K562 (cell line): ENCODE data around the gene DGUOK. TPM values are rescaled to one million over a fixed set of nuclear protein-coding genes. Genes with fewer than 3 reads are reported as not detected.

Experiments
- CCNT2 ChIP-seq: IDR thresholded peaks from 2 replicates; pipeline ENCODE4 v1.6.1; 2011; ENCODE audit warnings: borderline replicate concordance, low read depth, mild to moderate bottlenecking, moderate library complexity, mixed read lengths, low read length; ENCODE audit not compliant: insufficient read length; ENCODE audit errors: extremely low read depth
- EP300 ChIP-seq: IDR thresholded peaks from 2 replicates; pipeline ENCODE4 v1.6.1; 2012; ENCODE audit warnings: low read length, improper control_type of control experiment
- EWSR1 ChIP-seq: fragments of 450-650 bp; IDR thresholded peaks from 2 replicates; pipeline ENCODE4 v1.6.1; 2018; ENCODE audit warnings: borderline replicate concordance, mild to moderate bottlenecking, low read depth, moderate library complexity; ENCODE audit not compliant: partially characterized antibody
- GTF2A2 ChIP-seq: IDR thresholded peaks from 2 replicates; pipeline ENCODE4 v1.6.1; 2016; ENCODE audit warnings: mild to moderate bottlenecking, missing genetic modification characterization, missing compliant biosample characterization
- L3MBTL2 ChIP-seq: fragments of 450-650 bp; IDR thresholded peaks from 2 replicates; pipeline ENCODE4 v1.6.1; 2016; ENCODE audit warnings: mild to moderate bottlenecking, moderate library complexity
- PTRF ChIP-seq: fragments of 450-650 bp; IDR thresholded peaks from 2 replicates; pipeline ENCODE4 v1.6.1; 2016; ENCODE audit warnings: mild to moderate bottlenecking, missing genetic modification characterization, missing compliant biosample characterization
- ZNF12 ChIP-seq: sonication (generic); formaldehyde crosslinking; IDR thresholded peaks from 2 replicates; pipeline ENCODE4 v1.4.0; 2020; ENCODE audit warnings: mild to moderate bottlenecking, missing genetic modification reagents
- ZNF311 ChIP-seq: fragments of 250-450 bp; sonication (Bioruptor Pico); IDR thresholded peaks from 2 replicates; pipeline ENCODE4 v1.4.0; 2020; ENCODE audit warnings: mild to moderate bottlenecking, moderate library complexity
- ZNF707 ChIP-seq: fragments of 250-450 bp; sonication (Bioruptor Pico); conservative IDR thresholded peaks from 2 replicates; pipeline ENCODE4 v1.8.0; 2022; ENCODE audit warnings: inconsistent platforms, mild to moderate bottlenecking, moderate library complexity
- polyA plus RNA-seq, 8 experiments: library from polyadenylated mRNA; depleted of rRNA in 4 of 8; stranded (reverse) in 5 of 8; unstranded in 3 of 8; fragments of >200 nt; fragmentation: Nextera tagmentation in 2 of 8; fragmentation: Illumina TruSeq in 1 of 8; extraction: Ambion mirVana in 2 of 8; extraction: Trizol in 1 of 8; gene quantifications; 2 replicates each; pipeline versions ENCODE4 v1.2.1 to v1.2.3, GENCODE V29; 2011 to 2014; ENCODE audit warnings: inconsistent platforms in 1 of 8, missing spikeins in 1 of 8
- total RNA-seq, 7 experiments: library from RNA; depleted of rRNA in 6 of 7; stranded (reverse); fragments of >200 nt in 6 of 7; fragmentation: Illumina TruSeq in 2 of 7; extraction: Trizol in 2 of 7; gene quantifications; 2 replicates each; pipeline versions ENCODE4 v1.2.1 to v1.2.3, GENCODE V29; 2011 to 2021; ENCODE audit warnings: low replicate concordance in 1 of 7
- TF ChIP-seq, protein P1 (sequence below): fragments of 450-650 bp; IDR thresholded peaks from 2 replicates; pipeline ENCODE4 v1.6.1; 2017; ENCODE audit warnings: antibody characterized with exemption, mild to moderate bottlenecking
- TF ChIP-seq, protein P2 (sequence below): fragments of 450-650 bp; formaldehyde crosslinking; IDR thresholded peaks from 2 replicates; pipeline ENCODE4 v1.4.0; 2020; ENCODE audit warnings: mild to moderate bottlenecking, moderate library complexity
- TF ChIP-seq, protein P3 (sequence below): sonication (generic); formaldehyde crosslinking; IDR thresholded peaks from 2 replicates; pipeline ENCODE4 v1.8.1; 2023; ENCODE audit warnings: mild to moderate bottlenecking, missing genetic modification reagents
- TF ChIP-seq, protein P4 (sequence below): fragments of 200-800 bp; sonication (Bioruptor generic); IDR thresholded peaks from 2 replicates; pipeline ENCODE4 v1.6.1; 2017; ENCODE audit warnings: missing genetic modification characterization, missing compliant biosample characterization
- TF ChIP-seq, protein P5 (sequence below): fragments of 450-650 bp; IDR thresholded peaks from 2 replicates; pipeline ENCODE4 v1.6.1; 2018; ENCODE audit warnings: mild to moderate bottlenecking, low read depth; ENCODE audit not compliant: partially characterized antibody
- TF ChIP-seq, protein P6 (sequence below): fragments of 250-450 bp; sonication (Bioruptor Pico); IDR thresholded peaks from 2 replicates; pipeline ENCODE4 v1.8.0; 2022; ENCODE audit warnings: inconsistent platforms

Gene DGUOK
- total and polyA plus RNA-seq, 9 of the 15 experiments (the other 6 are each of a cell fraction or from before 2014, with no cell fraction given), result 67.0 to 288 (median 126) TPM

DNA sequence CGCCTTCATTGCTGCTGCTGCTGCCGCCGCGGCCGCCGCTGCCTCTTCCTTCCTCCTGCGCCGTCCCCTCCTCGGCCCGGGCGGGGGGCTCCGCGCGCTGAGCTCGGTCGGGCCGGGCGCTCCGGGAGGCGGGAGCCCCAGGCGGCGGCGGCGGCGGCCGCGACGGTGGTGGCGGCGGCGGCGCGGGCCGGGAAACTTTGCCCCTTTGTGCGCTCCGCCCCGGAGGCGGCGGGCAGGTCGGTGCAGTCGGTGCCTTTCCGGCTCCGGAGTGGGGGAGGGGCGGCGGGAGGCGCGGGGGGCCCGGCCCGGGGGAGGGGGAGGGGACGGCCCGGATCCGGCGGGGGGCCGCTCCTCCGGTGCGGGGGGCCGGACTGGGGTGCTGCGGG, 58.2 kb downstream of the DGUOK start (continued):
- TF ChIP-seq, protein P1, sequence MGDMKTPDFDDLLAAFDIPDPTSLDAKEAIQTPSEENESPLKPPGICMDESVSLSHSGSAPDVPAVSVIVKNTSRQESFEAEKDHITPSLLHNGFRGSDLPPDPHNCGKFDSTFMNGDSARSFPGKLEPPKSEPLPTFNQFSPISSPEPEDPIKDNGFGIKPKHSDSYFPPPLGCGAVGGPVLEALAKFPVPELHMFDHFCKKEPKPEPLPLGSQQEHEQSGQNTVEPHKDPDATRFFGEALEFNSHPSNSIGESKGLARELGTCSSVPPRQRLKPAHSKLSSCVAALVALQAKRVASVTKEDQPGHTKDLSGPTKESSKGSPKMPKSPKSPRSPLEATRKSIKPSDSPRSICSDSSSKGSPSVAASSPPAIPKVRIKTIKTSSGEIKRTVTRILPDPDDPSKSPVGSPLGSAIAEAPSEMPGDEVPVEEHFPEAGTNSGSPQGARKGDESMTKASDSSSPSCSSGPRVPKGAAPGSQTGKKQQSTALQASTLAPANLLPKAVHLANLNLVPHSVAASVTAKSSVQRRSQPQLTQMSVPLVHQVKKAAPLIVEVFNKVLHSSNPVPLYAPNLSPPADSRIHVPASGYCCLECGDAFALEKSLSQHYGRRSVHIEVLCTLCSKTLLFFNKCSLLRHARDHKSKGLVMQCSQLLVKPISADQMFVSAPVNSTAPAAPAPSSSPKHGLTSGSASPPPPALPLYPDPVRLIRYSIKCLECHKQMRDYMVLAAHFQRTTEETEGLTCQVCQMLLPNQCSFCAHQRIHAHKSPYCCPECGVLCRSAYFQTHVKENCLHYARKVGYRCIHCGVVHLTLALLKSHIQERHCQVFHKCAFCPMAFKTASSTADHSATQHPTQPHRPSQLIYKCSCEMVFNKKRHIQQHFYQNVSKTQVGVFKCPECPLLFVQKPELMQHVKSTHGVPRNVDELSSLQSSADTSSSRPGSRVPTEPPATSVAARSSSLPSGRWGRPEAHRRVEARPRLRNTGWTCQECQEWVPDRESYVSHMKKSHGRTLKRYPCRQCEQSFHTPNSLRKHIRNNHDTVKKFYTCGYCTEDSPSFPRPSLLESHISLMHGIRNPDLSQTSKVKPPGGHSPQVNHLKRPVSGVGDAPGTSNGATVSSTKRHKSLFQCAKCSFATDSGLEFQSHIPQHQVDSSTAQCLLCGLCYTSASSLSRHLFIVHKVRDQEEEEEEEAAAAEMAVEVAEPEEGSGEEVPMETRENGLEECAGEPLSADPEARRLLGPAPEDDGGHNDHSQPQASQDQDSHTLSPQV, result no peak
- TF ChIP-seq PTRF (tag) (no peak), GTF2A2 (tag) (0 out of 2 replicates have a peak, but pooled peaks have one; percentile 42), CCNT2 (peak; percentile 9), ZNF707 (CRISPR knock-in tag) (no peak), EWSR1 (no peak), ZNF311 (CRISPR knock-in tag) (no peak), L3MBTL2 (no peak), ZNF12 (no peak), EP300 (no peak)
- TF ChIP-seq, protein P2, sequence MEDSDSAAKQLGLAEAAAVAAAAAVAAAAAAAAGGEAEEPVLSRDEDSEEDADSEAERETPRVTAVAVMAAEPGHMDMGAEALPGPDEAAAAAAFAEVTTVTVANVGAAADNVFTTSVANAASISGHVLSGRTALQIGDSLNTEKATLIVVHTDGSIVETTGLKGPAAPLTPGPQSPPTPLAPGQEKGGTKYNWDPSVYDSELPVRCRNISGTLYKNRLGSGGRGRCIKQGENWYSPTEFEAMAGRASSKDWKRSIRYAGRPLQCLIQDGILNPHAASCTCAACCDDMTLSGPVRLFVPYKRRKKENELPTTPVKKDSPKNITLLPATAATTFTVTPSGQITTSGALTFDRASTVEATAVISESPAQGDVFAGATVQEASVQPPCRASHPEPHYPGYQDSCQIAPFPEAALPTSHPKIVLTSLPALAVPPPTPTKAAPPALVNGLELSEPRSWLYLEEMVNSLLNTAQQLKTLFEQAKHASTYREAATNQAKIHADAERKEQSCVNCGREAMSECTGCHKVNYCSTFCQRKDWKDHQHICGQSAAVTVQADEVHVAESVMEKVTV (CRISPR knock-in tag), result no peak
- TF ChIP-seq, protein P3, sequence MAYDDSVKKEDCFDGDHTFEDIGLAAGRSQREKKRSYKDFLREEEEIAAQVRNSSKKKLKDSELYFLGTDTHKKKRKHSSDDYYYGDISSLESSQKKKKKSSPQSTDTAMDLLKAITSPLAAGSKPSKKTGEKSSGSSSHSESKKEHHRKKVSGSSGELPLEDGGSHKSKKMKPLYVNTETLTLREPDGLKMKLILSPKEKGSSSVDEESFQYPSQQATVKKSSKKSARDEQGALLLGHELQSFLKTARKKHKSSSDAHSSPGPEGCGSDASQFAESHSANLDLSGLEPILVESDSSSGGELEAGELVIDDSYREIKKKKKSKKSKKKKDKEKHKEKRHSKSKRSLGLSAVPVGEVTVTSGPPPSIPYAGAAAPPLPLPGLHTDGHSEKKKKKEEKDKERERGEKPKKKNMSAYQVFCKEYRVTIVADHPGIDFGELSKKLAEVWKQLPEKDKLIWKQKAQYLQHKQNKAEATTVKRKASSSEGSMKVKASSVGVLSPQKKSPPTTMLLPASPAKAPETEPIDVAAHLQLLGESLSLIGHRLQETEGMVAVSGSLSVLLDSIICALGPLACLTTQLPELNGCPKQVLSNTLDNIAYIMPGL (CRISPR knock-in tag), result no peak
- TF ChIP-seq, protein P4, sequence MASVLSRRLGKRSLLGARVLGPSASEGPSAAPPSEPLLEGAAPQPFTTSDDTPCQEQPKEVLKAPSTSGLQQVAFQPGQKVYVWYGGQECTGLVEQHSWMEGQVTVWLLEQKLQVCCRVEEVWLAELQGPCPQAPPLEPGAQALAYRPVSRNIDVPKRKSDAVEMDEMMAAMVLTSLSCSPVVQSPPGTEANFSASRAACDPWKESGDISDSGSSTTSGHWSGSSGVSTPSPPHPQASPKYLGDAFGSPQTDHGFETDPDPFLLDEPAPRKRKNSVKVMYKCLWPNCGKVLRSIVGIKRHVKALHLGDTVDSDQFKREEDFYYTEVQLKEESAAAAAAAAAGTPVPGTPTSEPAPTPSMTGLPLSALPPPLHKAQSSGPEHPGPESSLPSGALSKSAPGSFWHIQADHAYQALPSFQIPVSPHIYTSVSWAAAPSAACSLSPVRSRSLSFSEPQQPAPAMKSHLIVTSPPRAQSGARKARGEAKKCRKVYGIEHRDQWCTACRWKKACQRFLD, result peak; percentile 55; the same call in 1 of the 2 replicates
- TF ChIP-seq, protein P5, sequence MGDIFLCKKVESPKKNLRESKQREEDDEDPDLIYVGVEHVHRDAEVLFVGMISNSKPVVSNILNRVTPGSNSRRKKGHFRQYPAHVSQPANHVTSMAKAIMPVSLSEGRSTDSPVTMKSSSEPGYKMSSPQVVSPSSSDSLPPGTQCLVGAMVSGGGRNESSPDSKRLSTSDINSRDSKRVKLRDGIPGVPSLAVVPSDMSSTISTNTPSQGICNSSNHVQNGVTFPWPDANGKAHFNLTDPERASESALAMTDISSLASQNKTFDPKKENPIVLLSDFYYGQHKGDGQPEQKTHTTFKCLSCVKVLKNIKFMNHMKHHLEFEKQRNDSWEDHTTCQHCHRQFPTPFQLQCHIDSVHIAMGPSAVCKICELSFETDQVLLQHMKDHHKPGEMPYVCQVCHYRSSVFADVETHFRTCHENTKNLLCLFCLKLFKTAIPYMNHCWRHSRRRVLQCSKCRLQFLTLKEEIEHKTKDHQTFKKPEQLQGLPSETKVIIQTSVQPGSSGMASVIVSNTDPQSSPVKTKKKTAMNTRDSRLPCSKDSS, result no peak
- TF ChIP-seq, protein P6, sequence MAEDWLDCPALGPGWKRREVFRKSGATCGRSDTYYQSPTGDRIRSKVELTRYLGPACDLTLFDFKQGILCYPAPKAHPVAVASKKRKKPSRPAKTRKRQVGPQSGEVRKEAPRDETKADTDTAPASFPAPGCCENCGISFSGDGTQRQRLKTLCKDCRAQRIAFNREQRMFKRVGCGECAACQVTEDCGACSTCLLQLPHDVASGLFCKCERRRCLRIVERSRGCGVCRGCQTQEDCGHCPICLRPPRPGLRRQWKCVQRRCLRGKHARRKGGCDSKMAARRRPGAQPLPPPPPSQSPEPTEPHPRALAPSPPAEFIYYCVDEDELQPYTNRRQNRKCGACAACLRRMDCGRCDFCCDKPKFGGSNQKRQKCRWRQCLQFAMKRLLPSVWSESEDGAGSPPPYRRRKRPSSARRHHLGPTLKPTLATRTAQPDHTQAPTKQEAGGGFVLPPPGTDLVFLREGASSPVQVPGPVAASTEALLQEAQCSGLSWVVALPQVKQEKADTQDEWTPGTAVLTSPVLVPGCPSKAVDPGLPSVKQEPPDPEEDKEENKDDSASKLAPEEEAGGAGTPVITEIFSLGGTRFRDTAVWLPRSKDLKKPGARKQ (CRISPR knock-in tag), result no peak
